Breast epithelium (tissue), 4 donors: ENCODE measurements around the gene TEX36. TPM values are rescaled to one million over a fixed set of nuclear protein-coding genes. Genes with fewer than 3 reads are reported as not detected.

Source experiments
- DNase-seq, 2 donors: peaks; one replicate each; pipeline ENCODE4 v3.0.0-alpha.2; 2019; ENCODE audit warnings: low spot score in 2 of 2
- H3K27ac ChIP-seq, 2 donors: fragments of 200-600 bp; sonication (generic) in 1 of 2; one replicate each; pipeline ENCODE4 v1.5.1; 2016 to 2019; ENCODE audit warnings: mild to moderate bottlenecking in 1 of 2
- H3K27me3 ChIP-seq, 2 donors: fragments of 200-600 bp; sonication (generic) in 1 of 2; one replicate each; pipeline versions ENCODE4 v1.5.1 to v1.6.0; 2017 to 2019; ENCODE audit warnings: control low read depth in 1 of 2, mild to moderate bottlenecking in 1 of 2
- H3K36me3 ChIP-seq: fragments of 200-600 bp; one replicate; pipeline ENCODE4 v1.5.1; 2019
- H3K4me1 ChIP-seq, 2 donors: fragments of 200-600 bp; sonication (generic); one replicate each; pipeline ENCODE4 v1.5.1; 2016 to 2019; ENCODE audit warnings: control low read depth in 1 of 2
- H3K4me3 ChIP-seq, 3 donors: fragments of 200-600 bp; sonication (generic); 1 replicate in 2 of 3; 2 replicates in 1 of 3; pipeline ENCODE4 v1.5.1; 2016 to 2019; ENCODE audit warnings: mild to moderate bottlenecking in 3 of 3, moderate library complexity in 2 of 3
- H3K9me3 ChIP-seq, 2 donors: fragments of 200-600 bp; sonication (generic) in 1 of 2; one replicate each; pipeline ENCODE4 v1.5.1; 2016 to 2019; ENCODE audit warnings: control low read depth in 1 of 2
- POLR2A ChIP-seq: fragments of 450-650 bp; IDR thresholded peaks from one replicate; pipeline ENCODE4 v1.6.1; 2016; ENCODE audit warnings: antibody characterized with exemption, mild to moderate bottlenecking, moderate library complexity
- POLR2AphosphoS5 ChIP-seq, 3 donors: sonication (generic); formaldehyde crosslinking; IDR thresholded peaks; one replicate each; pipeline ENCODE4 v1.6.1; 2017; ENCODE audit warnings: antibody characterized with exemption in 3 of 3
- intact Hi-C: fragments of 100-400 bp; cut with DNase I; formaldehyde crosslinking; loops from one replicate; pipeline ENCODE4 v1.15.1; 2023; ENCODE audit warnings: low total_unique reads
- total RNA-seq, 3 donors: library from RNA; depleted of rRNA; stranded (reverse); fragments of >200 nt; gene quantifications; one replicate each; pipeline ENCODE4 v1.1.0, GENCODE V29; 2016
- TF ChIP-seq, protein P1 (sequence below), 3 donors: fragments of 450-650 bp; IDR thresholded peaks; one replicate each; pipeline ENCODE4 v1.5.1; 2016 to 2017; ENCODE audit warnings: antibody characterized with exemption in 3 of 3, mild to moderate bottlenecking in 3 of 3, moderate library complexity in 3 of 3

The TEX36 gene
- total RNA-seq, 3 donors from 2014 or later, result not detected

DNA sequence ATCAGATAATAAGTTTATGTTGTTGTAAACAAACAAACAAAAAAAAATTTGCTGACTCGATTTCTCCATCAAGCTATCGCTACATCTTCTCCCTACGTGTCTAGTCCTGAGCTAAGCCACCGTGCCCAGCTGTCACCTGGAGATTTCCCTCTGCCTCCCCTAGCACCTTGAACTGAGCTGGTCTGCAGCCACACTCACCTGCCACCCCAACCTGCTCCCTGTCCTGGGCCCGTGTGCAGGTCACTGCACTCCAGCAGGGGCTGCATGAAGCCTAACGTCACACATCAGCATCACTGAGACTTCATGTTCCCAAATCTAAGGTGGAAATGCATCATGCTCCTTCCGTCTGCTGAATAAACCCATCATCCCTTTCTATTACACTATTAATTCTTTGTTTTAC is 44.4 kb downstream of the TEX36 start:
- intact Hi-C loops, result no loop called here
- no peaks in the 10 kb centered on the region for H3K27me3 ChIP-seq
- no peak overlapping the region for H3K4me3 ChIP-seq
- DNase-seq, result no peak
- H3K27ac ChIP-seq, result no peak overlapping the region
- TF ChIP-seq, protein P1, sequence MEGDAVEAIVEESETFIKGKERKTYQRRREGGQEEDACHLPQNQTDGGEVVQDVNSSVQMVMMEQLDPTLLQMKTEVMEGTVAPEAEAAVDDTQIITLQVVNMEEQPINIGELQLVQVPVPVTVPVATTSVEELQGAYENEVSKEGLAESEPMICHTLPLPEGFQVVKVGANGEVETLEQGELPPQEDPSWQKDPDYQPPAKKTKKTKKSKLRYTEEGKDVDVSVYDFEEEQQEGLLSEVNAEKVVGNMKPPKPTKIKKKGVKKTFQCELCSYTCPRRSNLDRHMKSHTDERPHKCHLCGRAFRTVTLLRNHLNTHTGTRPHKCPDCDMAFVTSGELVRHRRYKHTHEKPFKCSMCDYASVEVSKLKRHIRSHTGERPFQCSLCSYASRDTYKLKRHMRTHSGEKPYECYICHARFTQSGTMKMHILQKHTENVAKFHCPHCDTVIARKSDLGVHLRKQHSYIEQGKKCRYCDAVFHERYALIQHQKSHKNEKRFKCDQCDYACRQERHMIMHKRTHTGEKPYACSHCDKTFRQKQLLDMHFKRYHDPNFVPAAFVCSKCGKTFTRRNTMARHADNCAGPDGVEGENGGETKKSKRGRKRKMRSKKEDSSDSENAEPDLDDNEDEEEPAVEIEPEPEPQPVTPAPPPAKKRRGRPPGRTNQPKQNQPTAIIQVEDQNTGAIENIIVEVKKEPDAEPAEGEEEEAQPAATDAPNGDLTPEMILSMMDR (IDR thresholded peaks at IDR 0.05), result no peak
- TF ChIP-seq POLR2A, result no peak
- TF ChIP-seq POLR2AphosphoS5 (IDR thresholded peaks at IDR 0.05), result no peak
- H3K4me1 ChIP-seq, result no peaks in the 10 kb centered on the region
- no peaks in the 10 kb centered on the region for H3K36me3 ChIP-seq
- no peaks in the 10 kb centered on the region for H3K9me3 ChIP-seq

DNA sequence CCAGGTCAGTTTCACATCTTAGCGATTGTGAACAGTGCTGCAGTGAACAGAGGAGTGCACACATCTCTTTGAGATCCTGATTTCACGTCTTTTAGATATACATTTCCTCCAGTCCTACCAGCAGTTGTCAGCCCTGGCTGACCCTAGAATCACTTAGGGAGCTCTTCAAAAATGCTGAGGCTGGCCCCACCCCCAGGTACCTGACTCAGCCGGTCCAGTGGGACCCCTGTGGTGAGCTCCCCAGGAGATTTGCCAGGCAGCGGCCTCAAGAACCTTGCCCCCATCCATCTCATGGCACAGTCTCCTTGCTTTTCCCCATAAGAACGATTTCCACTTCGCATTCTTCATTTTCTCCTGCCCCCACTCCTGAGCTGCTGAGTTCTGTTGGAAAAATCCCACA is 45.5 kb downstream of the TEX36 start:
- intact Hi-C loops, result no loop called here
- no peaks in the 10 kb centered on the region for H3K36me3 ChIP-seq
- H3K27me3 ChIP-seq, result no peaks in the 10 kb centered on the region
- no peak overlapping the region for H3K27ac ChIP-seq
- H3K9me3 ChIP-seq, result no peaks in the 10 kb centered on the region
- TF ChIP-seq POLR2AphosphoS5 (IDR thresholded peaks at IDR 0.05), result no peak
- TF ChIP-seq POLR2A, result no peak
- TF ChIP-seq, protein P1 (IDR thresholded peaks at IDR 0.05), result no peak
- no peaks in the 10 kb centered on the region for H3K4me1 ChIP-seq
- no peak for DNase-seq
- H3K4me3 ChIP-seq, result no peak overlapping the region

DNA sequence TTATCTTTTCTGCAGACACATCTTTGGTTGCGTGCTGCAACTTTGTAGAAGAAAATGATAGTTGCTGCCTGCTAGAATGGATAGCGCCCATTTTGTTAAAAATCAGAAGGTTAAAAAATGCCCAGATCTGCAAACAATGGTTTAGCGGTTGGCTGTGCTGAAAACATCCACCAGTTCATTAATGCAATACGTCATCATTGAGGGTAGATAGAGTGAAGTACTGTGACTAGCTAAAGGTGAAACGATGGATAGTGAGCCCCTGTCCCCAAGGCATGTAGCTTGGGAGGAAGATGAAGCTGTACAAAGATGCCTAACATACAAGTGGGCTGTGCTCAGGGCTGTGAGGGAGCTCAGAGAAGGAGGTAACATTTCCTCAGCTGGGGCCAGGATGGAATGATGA is 48.4 kb downstream of the TEX36 start:
- intact Hi-C loops, result no loop called here
- Histone ChIP-seq H3K9me3 (no peaks in the 10 kb centered on the region), H3K4me1 (no peaks in the 10 kb centered on the region), H3K27me3 (no peaks in the 10 kb centered on the region), H3K4me3 (no peak overlapping the region), H3K36me3 (no peaks in the 10 kb centered on the region), H3K27ac (no peak overlapping the region)
- no peak for DNase-seq
- TF ChIP-seq POLR2AphosphoS5 (IDR thresholded peaks at IDR 0.05) (no peak), POLR2A (no peak)
- TF ChIP-seq, protein P1 (IDR thresholded peaks at IDR 0.05), result no peak

DNA sequence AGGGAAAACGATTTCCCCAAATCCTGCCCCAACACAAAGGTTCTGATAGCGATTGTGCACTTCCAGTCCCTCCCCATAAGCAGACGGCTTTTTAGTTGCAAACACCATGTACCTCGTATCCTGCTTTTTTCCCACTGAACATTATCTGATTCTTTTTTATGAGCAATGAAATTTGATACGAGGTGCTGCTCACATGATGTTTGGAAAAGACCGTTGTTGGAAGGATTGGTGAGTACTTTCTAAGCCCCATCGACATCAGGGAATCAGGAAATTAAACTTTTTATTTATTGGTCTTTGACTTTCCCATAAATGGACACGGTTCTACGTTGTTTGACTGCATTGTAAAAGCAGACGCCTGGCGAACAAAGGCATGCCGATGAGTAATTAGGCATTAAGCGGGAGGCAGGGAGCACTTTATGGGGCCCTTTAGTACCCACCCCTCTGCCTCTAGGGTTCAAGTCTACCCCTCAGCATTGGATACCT is 49.4 kb downstream of the TEX36 start:
- no peak for DNase-seq
- no peaks in the 10 kb centered on the region for H3K27me3 ChIP-seq
- intact Hi-C loops, result no loop called here
- no peaks in the 10 kb centered on the region for H3K36me3 ChIP-seq
- TF ChIP-seq POLR2A, result no peak
- TF ChIP-seq, protein P1 (IDR thresholded peaks at IDR 0.05), result no peak
- no peak for TF ChIP-seq POLR2AphosphoS5 (IDR thresholded peaks at IDR 0.05)
- H3K9me3 ChIP-seq, result no peaks in the 10 kb centered on the region
- no peak overlapping the region for H3K4me3 ChIP-seq
- no peaks in the 10 kb centered on the region for H3K4me1 ChIP-seq
- H3K27ac ChIP-seq, result no peak overlapping the region

DNA sequence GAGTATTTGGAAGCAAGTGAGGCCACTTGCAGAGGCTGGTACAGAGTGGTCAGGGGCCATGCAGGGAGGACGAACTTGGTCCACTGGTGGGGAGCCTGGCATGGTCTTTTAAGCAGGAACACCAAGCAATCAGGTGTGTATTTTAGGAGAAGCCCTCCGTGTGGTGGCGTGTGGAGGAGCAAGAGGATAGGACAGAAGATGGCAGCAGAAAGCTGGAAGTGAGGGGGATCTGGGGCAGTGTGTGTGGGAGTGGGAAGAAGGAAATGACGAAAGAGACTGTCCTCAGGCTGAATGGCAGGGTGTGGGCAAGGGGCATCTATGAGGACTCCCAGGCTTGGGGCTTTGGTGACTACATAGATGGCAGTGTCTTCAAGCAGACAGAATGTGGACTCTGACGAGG is 51.2 kb downstream of the TEX36 start:
- no peak overlapping the region for H3K27ac ChIP-seq
- no peaks in the 10 kb centered on the region for H3K9me3 ChIP-seq
- H3K4me1 ChIP-seq, result no peaks in the 10 kb centered on the region
- no peak overlapping the region for H3K4me3 ChIP-seq
- TF ChIP-seq POLR2AphosphoS5 (IDR thresholded peaks at IDR 0.05) (no peak), POLR2A (no peak)
- TF ChIP-seq, protein P1 (IDR thresholded peaks at IDR 0.05), result no peak
- H3K36me3 ChIP-seq, result no peaks in the 10 kb centered on the region
- no peaks in the 10 kb centered on the region for H3K27me3 ChIP-seq
- intact Hi-C loops, result no loop called here
- no peak for DNase-seq
